Panc1 (cell line): ENCODE measurements around the gene PCDH17. TPM values are rescaled to one million over a fixed set of nuclear protein-coding genes. Genes with fewer than 3 reads are reported as not detected.

Experiments
- ATAC-seq: fragments of 200-7000 bp; cut with Tn5 transposase; 2 replicates; pipeline ENCODE4 v1.9.1; 2020; ENCODE audit warnings: mild to moderate bottlenecking, moderate library complexity
- BruUV-seq: library from RNA; stranded (reverse); fragments of 400-500 nt; replicated peaks from 2 replicates; lab custom pipeline; 2021; lab: Mats Ljungman, UMichigan
- CTCF ChIA-PET: fragments of 300-600 bp; sonication (Branson Sonifier 250); formaldehyde crosslinking; loops from one replicate; lab custom pipeline; 2022; ENCODE audit warnings: antibody characterized with exemption; lab: Charles Lee
- POLR2A ChIA-PET: fragments of 300-600 bp; sonication (Branson Sonifier 250); formaldehyde crosslinking; loops from one replicate; lab custom pipeline; 2022; ENCODE audit warnings: antibody characterized with exemption; lab: Charles Lee
- DNase-seq: peaks from one replicate; pipeline ENCODE4 v3.0.0-alpha.2; 2010; ENCODE audit warnings: low read depth, low spot score
- H3K27ac ChIP-seq: 2 replicates; pipeline ENCODE4 v1.5.1; 2011; ENCODE audit warnings: mild to moderate bottlenecking, low read length, inconsistent platforms
- H3K27me3 ChIP-seq: fragments of 200-500 bp; sonication (Bioruptor generic); 2 replicates; pipeline ENCODE4 v1.6.0; 2014; ENCODE audit warnings: low read length, inconsistent platforms; ENCODE audit not compliant: control insufficient read depth, insufficient read depth
- H3K36me3 ChIP-seq: fragments of 200-500 bp; sonication (Bioruptor generic); 2 replicates; pipeline ENCODE4 v1.5.1; 2014; ENCODE audit warnings: inconsistent platforms, mild to moderate bottlenecking, low read length, moderate library complexity; ENCODE audit not compliant: control insufficient read depth, insufficient read depth
- H3K4me1 ChIP-seq: 2 replicates; pipeline ENCODE4 v1.5.1; 2011; ENCODE audit warnings: inconsistent platforms, mild to moderate bottlenecking, low read length, moderate library complexity; ENCODE audit not compliant: control insufficient read depth, insufficient read depth
- H3K4me3 ChIP-seq, 2 experiments: 2 replicates each; pipeline ENCODE4 v1.5.1; 2011 to 2012; ENCODE audit warnings: low read depth in 2 of 2, low read length in 2 of 2, mild to moderate bottlenecking in 2 of 2, inconsistent platforms in 1 of 2, moderate library complexity in 1 of 2
- H3K9me3 ChIP-seq: fragments of 200-500 bp; sonication (Bioruptor generic); 2 replicates; pipeline ENCODE4 v1.5.1; 2014; ENCODE audit warnings: low read depth, mild to moderate bottlenecking, inconsistent platforms, low read length, moderate library complexity; ENCODE audit not compliant: control insufficient read depth, insufficient read depth
- CTCF ChIP-seq: fragments of 450-650 bp; IDR thresholded peaks from 2 replicates; pipeline ENCODE4 v1.5.1; 2017; ENCODE audit warnings: mild to moderate bottlenecking
- POLR2AphosphoS5 ChIP-seq: IDR thresholded peaks from 2 replicates; pipeline ENCODE4 v1.6.1; 2012; ENCODE audit warnings: mild to moderate bottlenecking, low read depth, low read length, moderate library complexity
- REST ChIP-seq, 2 experiments: IDR thresholded peaks; 2 replicates each; pipeline ENCODE4 v1.6.1; 2011 to 2012; ENCODE audit warnings: low read depth in 2 of 2, control low read depth in 1 of 2, low read length in 1 of 2, mild to moderate bottlenecking in 1 of 2, moderate library complexity in 1 of 2; ENCODE audit not compliant: insufficient read depth in 1 of 2
- SIN3A ChIP-seq: IDR thresholded peaks from 2 replicates; pipeline ENCODE4 v1.6.1; 2012; ENCODE audit warnings: low read depth, mild to moderate bottlenecking, low read length, moderate library complexity, borderline replicate concordance; ENCODE audit not compliant: insufficient read depth
- TCF7L2 ChIP-seq: IDR thresholded peaks from 2 replicates; pipeline ENCODE4 v1.6.1; 2011; ENCODE audit warnings: mild to moderate bottlenecking, low read depth, low read length, inconsistent platforms
- in situ Hi-C: cut with HindIII; loops from 2 replicates; pipeline ENCODE4 v1.10.0; 2016; ENCODE audit warnings: low sequenced_read_pairs, low pct_unique_long_range_greater_than_20kb
- intact Hi-C: fragments of 100-400 bp; cut with micrococcal nuclease; formaldehyde crosslinking; loops from one replicate; pipeline ENCODE4 v1.10.0; 2022; ENCODE audit not compliant: unreplicated experiment
- total RNA-seq: library from RNA; stranded (reverse); gene quantifications from one replicate; pipeline ENCODE4 v1.2.1, GENCODE V29; 2021; ENCODE audit not compliant: unreplicated experiment

Gene PCDH17
- total RNA-seq, 1 experiment from 2014 or later: 0.26 TPM

- ATAC-seq (no peak), DNase-seq (no peak)
- no TSS peak for BruUV-seq
- H3K36me3 ChIP-seq: no peaks in the 10 kb centered on the region
- H3K4me3 ChIP-seq: no peak overlapping the region
- H3K4me1 ChIP-seq: no peaks in the 10 kb centered on the region
- no peak overlapping the region for H3K27ac ChIP-seq
- no peaks in the 10 kb centered on the region for H3K9me3 ChIP-seq
- no peak for TF ChIP-seq REST (IDR thresholded peaks at IDR 0.05; ENCODE audit: insufficient read depth in 1 of 2, low read depth in 2 of 2, low read length in 1 of 2)
- no peak for TF ChIP-seq POLR2AphosphoS5
- TF ChIP-seq CTCF: no peak
- TF ChIP-seq SIN3A: no peak
- TF ChIP-seq TCF7L2: no peak
- ChIA-PET POLR2A (no interaction called here), CTCF (no interaction called here)
- in situ Hi-C loops: no loop called here
- H3K27me3 ChIP-seq: no peaks in the 10 kb centered on the region
- intact Hi-C loops: no loop called here
Measured at GRCh38 chr13:57698851-57699250, 67.3 kb downstream of the PCDH17 start.

- in situ Hi-C loops: no loop called here
- Histone ChIP-seq H3K36me3 (no peaks in the 10 kb centered on the region), H3K4me1 (no peaks in the 10 kb centered on the region), H3K4me3 (no peak overlapping the region), H3K9me3 (no peaks in the 10 kb centered on the region), H3K27me3 (no peaks in the 10 kb centered on the region), H3K27ac (no peak overlapping the region)
- CTCF ChIA-PET: no interaction called here
- DNase-seq (no peak), ATAC-seq (no peak)
- intact Hi-C loops: no loop called here
- TF ChIP-seq POLR2AphosphoS5: no peak
- no peak for TF ChIP-seq REST (IDR thresholded peaks at IDR 0.05; ENCODE audit: insufficient read depth in 1 of 2, low read depth in 2 of 2, low read length in 1 of 2)
- no peak for TF ChIP-seq CTCF
- no peak for TF ChIP-seq SIN3A
- TF ChIP-seq TCF7L2: no peak
- POLR2A ChIA-PET: no interaction called here
- BruUV-seq: no TSS peak
Measured at GRCh38 chr13:57704031-57704430, 72.5 kb downstream of the PCDH17 start.
